Stimulated activated naive CD4-positive, alpha-beta T cell treated with Interleukin-2 at 50 U/mL for 16 hours (primary cell): Measurements from ENCODE around the gene UST.
"Not testable (repeated sequence)": the region's sequence is repeated elsewhere in the genome, so short reads cannot be mapped to it uniquely, and the experiment has no call there.

ENCODE experiments used
- DNase-seq: peaks from one replicate; lab custom pipeline; 2025; lab: John Stamatoyannopoulos, UW

UST gene

DNA sequence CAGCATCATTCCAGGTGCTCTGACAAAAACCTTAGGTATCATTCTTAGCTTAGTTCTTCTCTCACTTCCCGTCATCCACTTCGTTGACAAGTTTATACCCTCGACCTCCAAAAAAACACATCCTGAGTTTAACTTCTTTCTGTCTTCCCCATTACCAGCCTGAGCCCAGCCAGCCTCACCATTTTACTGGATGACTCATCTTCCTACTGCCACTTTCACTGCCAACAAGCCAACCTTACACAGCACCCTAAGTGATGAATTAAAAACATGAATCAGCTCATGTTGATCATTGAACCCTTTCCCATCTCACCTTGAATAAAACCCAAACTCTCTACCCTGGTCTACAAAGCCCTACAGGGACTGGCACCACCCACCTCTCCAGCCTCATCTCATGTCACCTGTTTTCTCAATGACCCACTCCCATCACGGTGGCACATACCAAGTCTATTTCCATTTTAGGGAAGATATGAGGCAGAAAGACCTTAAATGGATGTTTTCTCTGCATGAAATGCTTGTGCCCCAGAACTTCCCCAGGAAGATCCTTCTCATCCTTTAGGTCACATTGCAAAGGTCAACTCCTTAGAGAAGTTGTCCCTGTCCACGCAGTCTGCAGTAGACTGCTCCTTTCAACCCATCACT, 9.9 kb upstream of the UST start:
- no peak for DNase-seq

DNA sequence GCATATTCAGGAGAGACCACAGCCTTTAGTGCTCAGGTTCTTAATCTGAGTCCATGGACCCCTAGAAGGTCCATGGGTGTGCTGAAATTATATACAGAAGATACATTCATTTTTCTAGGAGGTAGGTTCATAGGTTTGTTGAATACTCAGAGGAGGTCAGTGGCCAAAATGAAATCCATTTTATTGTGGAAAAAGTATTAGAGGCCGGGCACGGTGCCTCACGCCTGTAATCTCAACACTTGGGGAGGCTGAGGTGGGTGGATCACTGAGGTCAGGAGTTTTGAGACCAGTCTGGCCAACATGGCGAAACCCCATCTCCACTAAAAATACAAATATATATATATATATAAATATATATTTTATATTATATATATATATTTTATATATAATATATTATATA, 9.0 kb upstream of the UST start:
- no peak for DNase-seq

DNA sequence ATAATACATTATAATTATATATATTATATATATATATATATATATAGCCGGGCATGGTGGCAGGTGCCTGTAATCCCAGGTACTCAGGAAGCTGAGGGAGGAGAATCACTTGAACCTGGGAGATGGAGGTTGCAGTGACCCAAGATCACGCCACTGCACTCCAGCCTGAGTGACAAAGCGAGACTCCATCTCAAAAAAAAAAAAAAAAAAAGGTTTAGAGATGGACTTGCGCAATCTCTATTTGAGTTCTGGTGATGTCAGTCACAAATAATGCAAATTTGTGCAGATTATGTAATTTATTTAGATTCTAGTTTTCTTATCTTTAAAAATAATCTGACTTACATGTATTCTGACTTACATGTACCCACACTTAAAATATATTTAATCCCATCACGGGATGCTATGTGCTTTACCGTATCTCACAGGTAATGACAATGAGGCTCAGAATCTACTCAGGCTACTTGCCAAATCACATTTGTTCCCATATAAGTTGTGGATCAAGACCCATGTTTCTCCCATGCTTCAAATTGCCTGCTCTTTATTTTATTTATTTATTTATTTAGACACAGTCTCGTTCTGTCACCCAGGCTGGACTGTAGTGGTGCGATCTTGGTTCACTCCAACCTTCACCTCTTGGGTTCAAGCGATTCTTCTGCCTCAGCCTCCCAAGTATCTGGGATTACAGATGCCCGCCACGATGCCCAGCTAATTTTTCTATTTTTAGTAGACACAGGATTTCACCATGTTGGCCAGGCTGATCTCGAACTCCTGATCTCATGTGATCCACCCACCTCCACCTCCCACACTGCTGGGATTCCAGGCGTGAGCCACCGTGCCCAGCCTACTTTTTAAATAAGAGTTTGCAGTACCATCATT, 7.6 kb upstream of the UST start:
- no peak for DNase-seq

GRCh38 chr6:148739822-148740128, 7.1 kb upstream of the UST start:
- no peak for DNase-seq

DNA sequence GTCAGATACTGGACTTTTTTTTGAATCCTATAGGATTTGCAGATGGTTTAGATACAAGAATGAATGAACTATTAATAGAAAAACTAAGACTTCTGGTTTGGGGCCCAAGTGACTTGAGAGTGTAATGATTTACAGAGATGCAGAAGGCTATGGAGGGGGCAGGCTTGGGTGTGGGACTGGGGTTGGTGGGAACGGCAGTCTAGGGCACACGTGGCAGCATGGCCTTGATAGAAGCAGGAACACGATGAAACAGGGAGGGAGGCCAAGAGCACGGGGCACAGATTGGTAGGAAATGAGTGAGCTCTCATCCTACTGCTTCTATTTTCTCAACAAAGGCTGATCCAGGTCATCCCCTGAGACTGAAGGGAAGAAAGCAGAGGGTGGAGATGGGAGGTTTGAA, 3.4 kb upstream of the UST start:
- no peak for DNase-seq

DNA sequence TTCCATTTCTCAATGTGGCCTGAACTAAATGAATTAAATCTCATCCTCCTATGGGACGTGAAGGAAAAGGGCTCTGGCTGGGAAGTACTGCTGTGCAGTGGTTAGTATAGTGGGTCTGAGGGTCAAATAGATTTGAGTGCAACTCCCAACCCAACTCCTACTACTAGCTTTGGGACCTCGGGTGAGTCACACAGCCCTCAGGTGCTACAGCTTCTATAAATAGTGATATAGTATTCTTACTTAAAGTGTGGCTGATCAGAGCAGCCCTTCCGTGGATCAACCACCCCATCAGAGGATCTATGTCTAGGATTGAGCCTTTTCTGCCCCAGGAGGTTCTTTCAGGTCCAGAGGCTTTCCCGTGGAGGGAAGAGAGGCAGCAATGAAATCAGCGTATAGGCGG, 904 bp upstream of the UST start:
- DNase-seq: no peak

DNA sequence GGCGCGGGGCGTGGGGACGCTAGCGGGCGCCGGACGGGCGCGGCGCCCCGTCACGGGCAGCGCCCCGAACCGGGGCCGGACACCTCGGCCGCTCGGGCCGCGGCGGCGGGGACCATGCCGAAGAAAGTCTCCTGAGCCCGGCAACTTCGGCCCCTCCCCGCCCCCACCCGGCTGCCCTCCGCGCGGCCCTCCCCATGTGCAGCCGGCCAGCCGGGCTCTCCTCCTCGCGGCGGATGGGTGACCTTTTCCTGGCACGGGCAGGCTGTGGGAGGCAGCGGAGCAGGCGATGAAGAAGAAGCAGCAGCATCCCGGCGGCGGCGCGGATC, 278 bp downstream of the UST start:
- peak; percentile 12 for DNase-seq

DNA sequence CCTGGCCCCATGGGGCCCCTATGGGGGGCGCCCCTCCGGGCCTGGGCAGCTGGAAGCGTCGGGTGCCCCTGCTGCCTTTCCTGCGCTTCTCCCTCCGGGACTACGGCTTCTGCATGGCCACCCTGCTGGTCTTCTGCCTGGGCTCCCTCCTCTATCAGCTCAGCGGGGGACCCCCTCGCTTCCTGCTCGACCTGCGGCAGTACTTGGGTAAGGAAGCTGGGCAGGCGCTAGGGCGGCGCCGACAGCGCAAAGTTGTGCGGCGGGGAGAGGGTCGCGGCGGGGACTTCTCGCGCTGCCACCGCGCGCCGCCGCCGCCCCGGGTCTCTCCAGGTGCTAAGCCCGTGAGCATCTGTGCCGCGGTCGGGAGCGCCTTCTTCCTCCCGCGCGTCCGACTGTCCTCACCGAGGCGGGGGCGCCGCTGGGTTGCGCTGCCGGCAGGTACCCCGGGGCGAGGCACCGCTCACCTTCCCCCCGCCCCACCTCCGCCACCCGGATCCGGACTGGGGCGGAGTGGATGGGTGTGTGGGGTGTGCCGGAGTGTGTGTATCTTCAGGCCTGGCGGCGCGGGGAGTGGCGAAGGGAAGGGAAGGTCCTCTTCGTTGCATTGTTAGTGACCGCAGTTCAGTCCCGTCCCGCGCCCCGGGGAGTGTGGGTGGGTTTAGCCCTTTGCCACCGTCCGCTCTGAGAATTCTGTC, 788 bp downstream of the UST start:
- peak; percentile 55 for DNase-seq

- no peak for DNase-seq
Measured at GRCh38 chr6:148749674-148750073, 2.8 kb downstream of the UST start.

- no peak for DNase-seq
Measured at GRCh38 chr6:148750838-148751792, 4.3 kb downstream of the UST start.

- no peak for DNase-seq
Measured at GRCh38 chr6:148751793-148752170, 5.0 kb downstream of the UST start.

DNA sequence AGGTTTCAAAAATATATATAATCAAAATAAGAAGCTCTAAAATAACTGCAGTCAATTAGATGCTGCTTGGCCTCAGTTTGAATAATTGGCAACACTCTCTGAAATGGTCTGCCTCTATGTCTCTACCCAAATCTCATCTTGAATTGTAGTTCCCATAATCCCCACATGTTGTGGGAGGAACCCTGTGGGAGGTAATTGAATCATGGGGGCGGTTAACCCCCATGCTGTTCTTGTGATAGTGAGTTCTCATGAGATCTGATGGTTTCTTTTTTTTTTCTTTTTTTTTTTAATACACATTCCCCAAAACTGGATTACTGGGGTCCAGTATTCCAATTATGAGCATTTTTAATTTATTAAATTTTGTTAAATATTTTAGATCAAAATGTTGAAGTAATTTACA, 8.5 kb downstream of the UST start:
- not testable (repeated sequence) for DNase-seq

DNA sequence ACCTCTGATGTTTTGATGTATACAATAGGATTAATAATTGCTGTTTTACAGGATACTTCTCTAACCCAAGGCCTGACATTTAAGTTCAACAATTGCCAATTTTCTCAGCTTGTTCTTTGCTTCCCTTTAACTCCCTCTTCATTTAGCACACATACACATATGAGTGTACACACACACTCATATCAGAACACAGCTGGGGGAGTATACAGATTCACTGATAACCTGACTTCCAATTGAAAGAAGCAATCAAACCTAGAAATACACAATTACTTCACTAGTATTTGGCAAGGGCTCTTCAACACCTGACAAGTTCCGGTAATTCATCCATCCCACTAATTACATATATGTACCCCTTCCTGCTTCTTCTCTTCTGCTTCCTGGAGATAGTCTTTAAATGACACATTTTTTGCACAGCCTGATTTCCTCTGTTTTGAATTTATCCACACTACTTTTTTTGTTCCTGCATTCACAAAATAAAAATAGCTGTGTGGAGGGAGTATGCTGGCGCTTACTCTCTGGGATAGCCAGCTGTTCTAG, 11.2 kb downstream of the UST start:
- DNase-seq: no peak

- peak; percentile 37 for DNase-seq
Measured at GRCh38 chr6:148758492-148758891, 11.7 kb downstream of the UST start.

GRCh38 chr6:148760258-148760534, 13.4 kb downstream of the UST start:
- no peak for DNase-seq

- peak; percentile 51 for DNase-seq
Measured at GRCh38 chr6:148760568-148761526, 14.0 kb downstream of the UST start.

DNA sequence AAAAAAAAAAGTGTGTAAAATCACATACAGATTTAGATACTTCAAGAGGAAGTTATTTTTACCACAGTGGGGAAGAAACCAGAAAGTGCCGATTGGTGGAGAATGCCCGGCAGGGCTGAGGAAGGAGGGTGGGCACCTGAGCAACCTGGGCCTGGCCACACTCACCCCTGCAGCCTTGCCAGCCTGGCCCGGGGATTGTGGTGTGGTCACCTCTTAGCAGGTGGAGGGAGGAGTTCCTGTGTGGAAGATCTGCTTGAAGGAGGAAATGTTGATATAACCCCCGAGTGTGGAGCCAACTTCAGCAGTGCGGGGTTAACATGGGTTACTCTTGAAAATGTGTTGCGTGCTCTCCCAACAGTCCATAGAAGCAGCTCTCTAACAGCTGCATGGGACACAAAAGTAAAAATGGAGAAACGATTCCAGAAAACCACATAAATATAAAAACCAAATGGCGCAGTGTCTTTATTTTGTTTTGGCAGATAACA, 14.7 kb downstream of the UST start:
- no peak for DNase-seq

- DNase-seq: no peak
Measured at GRCh38 chr6:148762231-148762630, 15.4 kb downstream of the UST start.

DNA sequence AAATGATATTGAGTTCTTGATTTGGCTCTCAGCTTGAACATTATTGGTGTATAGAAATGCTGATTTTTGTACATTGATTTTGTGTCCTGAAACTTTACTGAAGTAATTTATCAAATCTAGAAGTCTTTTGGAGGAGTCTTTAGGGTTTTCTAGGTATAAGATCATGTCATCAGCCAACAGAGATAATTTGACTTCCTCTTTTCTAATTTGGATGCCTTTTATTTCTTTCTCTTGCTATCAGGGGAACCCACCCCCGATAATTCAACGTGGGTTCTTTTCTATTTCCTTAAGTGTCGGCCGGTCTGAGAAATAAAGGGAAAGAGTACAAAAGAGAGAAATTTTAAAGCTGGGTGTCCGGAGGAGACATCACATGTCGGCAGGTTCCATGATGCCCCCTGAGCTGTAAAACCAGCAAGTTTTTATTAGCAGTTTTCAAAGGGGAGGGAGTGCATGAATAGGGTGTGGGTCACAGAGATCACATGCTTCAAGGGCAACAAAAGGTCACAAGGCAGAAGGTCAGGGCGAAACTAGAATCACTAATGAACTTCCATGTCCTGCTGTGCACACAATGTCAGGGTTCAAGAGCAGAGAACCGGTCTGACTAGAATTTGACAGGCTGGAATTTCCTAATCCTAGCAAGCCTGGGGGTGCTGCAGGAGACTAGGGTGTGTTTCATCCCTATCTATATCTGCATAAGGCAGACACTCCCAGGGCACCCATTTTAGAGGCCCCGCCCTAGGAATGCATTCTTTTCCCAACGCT, 17.6 kb downstream of the UST start:
- not testable (repeated sequence) for DNase-seq
